Parathyroid adenoma (tissue), 2 donors: Measurements from ENCODE around the gene RMC1.

ENCODE experiments used
- H2AFZ ChIP-seq: fragments of 300-600 bp; sonication (generic); one replicate; pipeline ENCODE4 v1.7.0; 2017; ENCODE audit warnings: antibody characterized with exemption, mild to moderate bottlenecking
- H3K27ac ChIP-seq: fragments of 300-600 bp; sonication (generic); one replicate; pipeline ENCODE4 v1.7.0; 2017
- H3K27me3 ChIP-seq: fragments of 300-600 bp; sonication (generic); one replicate; pipeline ENCODE4 v1.7.0; 2017; ENCODE audit warnings: low read length; ENCODE audit not compliant: control insufficient read depth, insufficient read depth
- H3K36me3 ChIP-seq: fragments of 300-600 bp; sonication (generic); one replicate; pipeline ENCODE4 v1.7.0; 2017; ENCODE audit warnings: low read length; ENCODE audit not compliant: control insufficient read depth, insufficient read depth
- H3K4me1 ChIP-seq: fragments of 300-600 bp; sonication (generic); one replicate; pipeline ENCODE4 v1.7.0; 2017; ENCODE audit warnings: control low read depth
- H3K4me2 ChIP-seq: fragments of 300-600 bp; sonication (generic); one replicate; pipeline ENCODE4 v1.7.0; 2017; ENCODE audit warnings: low read length
- H3K4me3 ChIP-seq: fragments of 300-600 bp; sonication (generic); one replicate; pipeline ENCODE4 v1.7.0; 2017; ENCODE audit warnings: low read depth, low read length
- H3K79me2 ChIP-seq: fragments of 300-600 bp; sonication (generic); one replicate; pipeline ENCODE4 v1.7.0; 2017; ENCODE audit warnings: control low read depth
- H3K9ac ChIP-seq: fragments of 300-600 bp; sonication (generic); one replicate; pipeline ENCODE4 v1.7.0; 2017; ENCODE audit warnings: mild to moderate bottlenecking
- H3K9me3 ChIP-seq: fragments of 300-600 bp; sonication (generic); one replicate; pipeline ENCODE4 v1.7.0; 2017; ENCODE audit warnings: low read length; ENCODE audit not compliant: control insufficient read depth
- CTCF ChIP-seq: fragments of 300-600 bp; sonication (generic); IDR thresholded peaks from one replicate; pipeline ENCODE4 v1.7.0; 2017; ENCODE audit warnings: antibody characterized with exemption, mild to moderate bottlenecking
- donor health status: primary hyperparathyroidism.

Gene RMC1

GRCh38 chr18:23523429-23524212 is 20.3 kb downstream of the RMC1 start:
- Histone ChIP-seq H2AFZ (no peak overlapping the region), H3K4me2 (no peak overlapping the region), H3K36me3 (no peaks in the 10 kb centered on the region), H3K79me2 (no peaks in the 10 kb centered on the region), H3K4me1 (peaks cover 4% of the 10 kb centered on the region), H3K4me3 (no peak overlapping the region), H3K27me3 (no peaks in the 10 kb centered on the region), H3K9ac (no peak overlapping the region), H3K27ac (no peak overlapping the region), H3K9me3 (no peaks in the 10 kb centered on the region)
- TF ChIP-seq CTCF = no peak

- no peak for TF ChIP-seq CTCF
- H2AFZ ChIP-seq = no peak overlapping the region
- H3K27ac ChIP-seq = no peak overlapping the region
- no peak overlapping the region for H3K4me2 ChIP-seq
- H3K27me3 ChIP-seq = no peaks in the 10 kb centered on the region
- no peaks in the 10 kb centered on the region for H3K79me2 ChIP-seq
- H3K4me1 ChIP-seq = peaks cover 4% of the 10 kb centered on the region
- H3K9ac ChIP-seq = no peak overlapping the region
- no peak overlapping the region for H3K4me3 ChIP-seq
- H3K36me3 ChIP-seq = no peaks in the 10 kb centered on the region
- no peaks in the 10 kb centered on the region for H3K9me3 ChIP-seq
Measured at GRCh38 chr18:23524213-23524707, 20.9 kb downstream of the RMC1 start.

- peak overlapping the region; percentile 29 for H3K27ac ChIP-seq
- H3K36me3 ChIP-seq = no peaks in the 10 kb centered on the region
- H3K4me2 ChIP-seq = no peak overlapping the region
- no peak for TF ChIP-seq CTCF
- H3K9ac ChIP-seq = no peak overlapping the region
- peaks cover 4% of the 10 kb centered on the region for H3K4me1 ChIP-seq
- no peaks in the 10 kb centered on the region for H3K27me3 ChIP-seq
- H3K79me2 ChIP-seq = no peaks in the 10 kb centered on the region
- H3K4me3 ChIP-seq = no peak overlapping the region
- no peak overlapping the region for H2AFZ ChIP-seq
- H3K9me3 ChIP-seq = no peaks in the 10 kb centered on the region
Measured at GRCh38 chr18:23526501-23527063, 23.3 kb downstream of the RMC1 start.

GRCh38 chr18:23528580-23529472 is 25.5 kb downstream of the RMC1 start:
- H3K9ac ChIP-seq = no peak overlapping the region
- TF ChIP-seq CTCF = no peak
- H3K27me3 ChIP-seq = no peaks in the 10 kb centered on the region
- no peaks in the 10 kb centered on the region for H3K9me3 ChIP-seq
- H3K79me2 ChIP-seq = no peaks in the 10 kb centered on the region
- H3K4me2 ChIP-seq = no peak overlapping the region
- H3K27ac ChIP-seq = no peak overlapping the region
- H3K4me1 ChIP-seq = peaks cover 4% of the 10 kb centered on the region
- no peak overlapping the region for H3K4me3 ChIP-seq
- no peak overlapping the region for H2AFZ ChIP-seq
- no peaks in the 10 kb centered on the region for H3K36me3 ChIP-seq
